Neural crest cell (in vitro differentiated cells): ENCODE data around the gene SNX22. TPM values are rescaled to one million over a fixed set of nuclear protein-coding genes. Genes with fewer than 3 reads are reported as not detected.

Experiments used
- DNase-seq: peaks from one replicate; pipeline ENCODE4 v3.0.0; 2021; ENCODE audit warnings: low read depth, mixed read lengths, low spot score
- H3K27ac Mint-ChIP-seq: one replicate; pipeline ENCODE4 v1.8.0; 2021; ENCODE audit warnings: mild to moderate bottlenecking, mixed read lengths; ENCODE audit not compliant: unreplicated experiment
- H3K27me3 Mint-ChIP-seq: 2 replicates; pipeline ENCODE4 v1.8.0; 2021; ENCODE audit warnings: low read depth, mild to moderate bottlenecking, mixed read lengths
- H3K36me3 Mint-ChIP-seq: 2 replicates; pipeline ENCODE4 v1.8.0; 2021; ENCODE audit warnings: low read depth, mild to moderate bottlenecking, mixed read lengths
- H3K4me1 Mint-ChIP-seq: 2 replicates; pipeline ENCODE4 v1.8.0; 2021; ENCODE audit warnings: mixed read lengths
- H3K4me3 Mint-ChIP-seq: one replicate; pipeline ENCODE4 v1.8.0; 2021; ENCODE audit warnings: mild to moderate bottlenecking, mixed read lengths
- H3K9me3 Mint-ChIP-seq: 2 replicates; pipeline ENCODE4 v1.8.0; 2021; ENCODE audit warnings: mixed read lengths
- total RNA-seq: library from RNA; stranded (reverse); gene quantifications from 2 replicates; pipeline ENCODE4 v1.2.1, GENCODE V29; 2021
- TF ChIP-seq, protein P1 (sequence below): fragments of 200-600 bp; sonication (generic); conservative IDR thresholded peaks from 2 replicates; pipeline ENCODE4 v1.5.0; 2021; ENCODE audit warnings: antibody characterized with exemption, mild to moderate bottlenecking

SNX22 gene
- total RNA-seq, 1 donor from 2014 or later = 12.9 TPM

DNA sequence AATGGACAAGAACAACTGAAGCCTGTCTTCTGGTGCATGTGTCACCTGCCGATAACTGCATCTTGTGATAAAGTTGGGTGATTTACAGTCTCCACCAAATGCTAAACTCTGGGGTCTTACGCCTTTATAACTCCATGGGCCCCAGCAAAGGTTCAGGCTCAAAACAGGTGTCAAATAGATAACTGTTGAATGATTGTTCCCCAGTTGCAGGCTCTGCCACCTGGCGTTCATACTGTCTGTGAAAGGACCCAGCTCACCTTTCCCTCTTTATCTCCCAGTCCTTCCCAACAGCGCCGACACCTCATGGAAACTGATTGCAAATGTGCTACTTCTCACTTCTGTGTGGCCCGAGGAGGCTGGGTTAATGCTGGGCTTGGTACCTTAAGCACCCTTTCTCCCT lies 8.3 kb upstream of the SNX22 start:
- Mint-ChIP-seq H3K4me3 (no peak overlapping the region), H3K9me3 (no peaks in the 10 kb centered on the region), H3K4me1 (peaks cover 38% of the 10 kb centered on the region), H3K36me3 (peaks cover 17% of the 10 kb centered on the region), H3K27me3 (no peaks in the 10 kb centered on the region), H3K27ac (no peak overlapping the region)
- TF ChIP-seq, protein P1, sequence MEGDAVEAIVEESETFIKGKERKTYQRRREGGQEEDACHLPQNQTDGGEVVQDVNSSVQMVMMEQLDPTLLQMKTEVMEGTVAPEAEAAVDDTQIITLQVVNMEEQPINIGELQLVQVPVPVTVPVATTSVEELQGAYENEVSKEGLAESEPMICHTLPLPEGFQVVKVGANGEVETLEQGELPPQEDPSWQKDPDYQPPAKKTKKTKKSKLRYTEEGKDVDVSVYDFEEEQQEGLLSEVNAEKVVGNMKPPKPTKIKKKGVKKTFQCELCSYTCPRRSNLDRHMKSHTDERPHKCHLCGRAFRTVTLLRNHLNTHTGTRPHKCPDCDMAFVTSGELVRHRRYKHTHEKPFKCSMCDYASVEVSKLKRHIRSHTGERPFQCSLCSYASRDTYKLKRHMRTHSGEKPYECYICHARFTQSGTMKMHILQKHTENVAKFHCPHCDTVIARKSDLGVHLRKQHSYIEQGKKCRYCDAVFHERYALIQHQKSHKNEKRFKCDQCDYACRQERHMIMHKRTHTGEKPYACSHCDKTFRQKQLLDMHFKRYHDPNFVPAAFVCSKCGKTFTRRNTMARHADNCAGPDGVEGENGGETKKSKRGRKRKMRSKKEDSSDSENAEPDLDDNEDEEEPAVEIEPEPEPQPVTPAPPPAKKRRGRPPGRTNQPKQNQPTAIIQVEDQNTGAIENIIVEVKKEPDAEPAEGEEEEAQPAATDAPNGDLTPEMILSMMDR = no peak
- no peak for DNase-seq

GRCh38 chr15:64144192-64144564 lies 7.4 kb upstream of the SNX22 start:
- Mint-ChIP-seq H3K4me3 (peak overlapping the region; percentile 56), H3K27me3 (no peaks in the 10 kb centered on the region), H3K27ac (peak overlapping the region; percentile 91), H3K4me1 (peaks cover 38% of the 10 kb centered on the region), H3K9me3 (no peaks in the 10 kb centered on the region), H3K36me3 (peaks cover 15% of the 10 kb centered on the region)
- no peak for DNase-seq
- TF ChIP-seq, protein P1 = no peak

- DNase-seq = no peak
- Mint-ChIP-seq H3K4me1 (peaks cover 43% of the 10 kb centered on the region), H3K27ac (peak overlapping the region; percentile 91), H3K9me3 (no peaks in the 10 kb centered on the region), H3K4me3 (peak overlapping the region; percentile 56), H3K36me3 (peaks cover 15% of the 10 kb centered on the region), H3K27me3 (peaks cover 4% of the 10 kb centered on the region)
- TF ChIP-seq, protein P1 = no peak
Measured at GRCh38 chr15:64144565-64145281, 6.8 kb upstream of the SNX22 start.

DNA sequence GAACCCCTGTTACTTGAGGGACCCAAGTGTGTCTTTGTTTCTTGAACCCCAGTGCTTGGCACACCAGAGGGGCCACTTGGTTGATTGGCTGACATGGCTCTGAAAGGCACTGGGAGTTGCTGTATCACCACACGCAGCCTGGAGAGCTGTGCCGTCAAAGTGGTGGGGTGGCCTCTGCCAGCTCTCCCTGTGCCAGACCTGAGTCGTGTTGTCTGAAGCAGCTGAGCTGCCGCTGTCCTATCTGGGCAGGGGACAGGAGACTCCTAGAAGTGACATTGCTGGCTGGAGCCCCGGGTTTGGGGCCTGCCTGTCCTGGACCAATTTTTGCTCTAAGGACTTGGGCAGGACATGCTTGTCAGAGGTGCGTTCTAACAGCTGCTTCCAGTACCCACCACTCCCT lies 5.5 kb upstream of the SNX22 start:
- H3K27ac Mint-ChIP-seq = no peak overlapping the region
- TF ChIP-seq, protein P1 = no peak

DNA sequence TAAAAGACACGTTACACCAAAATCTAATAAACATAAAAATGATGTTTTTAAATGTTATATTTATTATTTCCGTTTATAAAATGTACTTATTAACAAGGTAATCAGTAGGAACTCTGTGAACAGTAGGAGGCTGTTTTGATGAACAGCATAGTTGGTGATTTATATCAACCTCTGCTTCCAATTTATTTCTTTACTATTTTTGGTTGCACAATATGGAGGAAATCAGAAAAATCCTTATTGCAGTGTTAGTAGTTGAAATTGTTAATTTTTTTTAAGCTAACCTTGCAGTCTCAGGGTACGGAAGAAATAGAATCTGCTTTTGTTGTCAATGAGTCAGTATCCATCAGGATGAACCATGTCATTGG lies 5.0 kb upstream of the SNX22 start:
- DNase-seq = no peak
- TF ChIP-seq, protein P1 = no peak
- Mint-ChIP-seq H3K9me3 (no peaks in the 10 kb centered on the region), H3K4me3 (peak overlapping the region; percentile 24), H3K4me1 (peaks cover 42% of the 10 kb centered on the region), H3K27ac (no peak overlapping the region), H3K27me3 (peaks cover 14% of the 10 kb centered on the region), H3K36me3 (peaks cover 12% of the 10 kb centered on the region)

More for the DNA sequence above, 5.5 kb upstream of the SNX22 start:
- H3K36me3 Mint-ChIP-seq = peaks cover 15% of the 10 kb centered on the region
- H3K9me3 Mint-ChIP-seq = no peaks in the 10 kb centered on the region
- H3K4me3 Mint-ChIP-seq = no peak overlapping the region
- peaks cover 13% of the 10 kb centered on the region for H3K27me3 Mint-ChIP-seq
- DNase-seq = no peak
- H3K4me1 Mint-ChIP-seq = peaks cover 46% of the 10 kb centered on the region
